SH-SY5Y (cell line): ENCODE measurements around the gene KRT38.

Experiments
- GATA2 ChIP-seq: IDR thresholded peaks from 2 replicates; pipeline ENCODE4 v1.6.1; 2011; ENCODE audit warnings: mild to moderate bottlenecking, low read depth, low read length
- GATA3 ChIP-seq: IDR thresholded peaks from 2 replicates; pipeline ENCODE4 v1.6.1; 2011; ENCODE audit warnings: low read depth, mild to moderate bottlenecking, low read length, moderate library complexity

KRT38 gene

GRCh38 chr17:41421116-41421515 lies 19.7 kb downstream of the KRT38 start:
- TF ChIP-seq GATA3 (no peak), GATA2 (no peak)

GRCh38 chr17:41420134-41420533 lies 20.6 kb downstream of the KRT38 start:
- TF ChIP-seq GATA2 (no peak), GATA3 (no peak)

GRCh38 chr17:41419716-41420115 lies 21.1 kb downstream of the KRT38 start:
- no peak for TF ChIP-seq GATA2
- no peak for TF ChIP-seq GATA3

GRCh38 chr17:41418116-41418860 lies 22.5 kb downstream of the KRT38 start:
- TF ChIP-seq GATA3 = no peak
- TF ChIP-seq GATA2 = no peak

DNA sequence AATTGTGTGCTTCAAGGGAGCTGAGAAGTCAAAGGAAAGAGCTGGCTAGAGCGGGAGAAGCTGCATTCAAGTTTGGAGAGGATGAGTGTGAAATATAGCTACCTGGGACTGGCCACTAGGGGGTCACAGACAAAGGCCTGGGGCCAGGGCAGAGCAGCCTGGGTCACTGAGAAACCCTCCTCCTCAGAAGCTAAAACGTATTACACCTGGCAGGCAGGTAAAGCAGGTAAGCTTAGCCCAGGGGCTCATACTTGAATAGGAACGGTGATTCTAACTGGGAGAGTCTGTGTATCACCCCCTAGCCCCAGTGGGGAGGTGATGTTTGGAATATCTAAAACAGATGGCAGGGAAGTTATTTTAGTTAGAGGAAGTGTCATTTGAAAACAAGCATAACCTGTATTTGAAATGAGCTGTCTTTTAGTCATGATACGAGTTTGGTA lies 23.2 kb downstream of the KRT38 start:
- TF ChIP-seq GATA2 = no peak
- no peak for TF ChIP-seq GATA3

- no peak for TF ChIP-seq GATA3
- no peak for TF ChIP-seq GATA2
These were observed 23.7 kb downstream of the KRT38 start for GRCh38 chr17:41417127-41417526.

GRCh38 chr17:41416479-41416878 lies 24.3 kb downstream of the KRT38 start:
- TF ChIP-seq GATA2 = no peak
- no peak for TF ChIP-seq GATA3

DNA sequence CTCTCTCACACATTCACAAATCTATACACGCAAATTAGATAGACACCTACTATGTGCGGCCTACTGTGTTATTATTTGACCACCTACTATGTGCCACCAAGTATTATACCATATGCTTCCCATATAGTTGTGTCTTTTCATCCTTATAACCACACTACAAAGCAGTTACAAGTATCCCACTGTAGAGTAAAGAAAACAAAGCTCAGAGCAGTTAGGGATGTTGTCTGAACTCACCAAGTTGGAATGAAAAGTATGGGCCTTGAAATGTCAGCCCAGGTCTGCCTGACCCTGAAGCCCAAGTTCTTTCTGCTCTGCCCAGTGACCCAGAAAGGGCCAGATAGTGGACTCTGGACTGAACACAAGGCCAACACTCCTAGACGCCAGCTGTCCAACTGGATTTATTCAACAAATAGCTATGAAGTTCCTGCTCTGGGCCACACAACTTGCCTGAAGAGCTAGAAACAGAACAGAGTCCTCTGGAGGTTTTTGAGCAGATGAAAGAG lies 24.9 kb downstream of the KRT38 start:
- TF ChIP-seq GATA2 (no peak), GATA3 (no peak)

DNA sequence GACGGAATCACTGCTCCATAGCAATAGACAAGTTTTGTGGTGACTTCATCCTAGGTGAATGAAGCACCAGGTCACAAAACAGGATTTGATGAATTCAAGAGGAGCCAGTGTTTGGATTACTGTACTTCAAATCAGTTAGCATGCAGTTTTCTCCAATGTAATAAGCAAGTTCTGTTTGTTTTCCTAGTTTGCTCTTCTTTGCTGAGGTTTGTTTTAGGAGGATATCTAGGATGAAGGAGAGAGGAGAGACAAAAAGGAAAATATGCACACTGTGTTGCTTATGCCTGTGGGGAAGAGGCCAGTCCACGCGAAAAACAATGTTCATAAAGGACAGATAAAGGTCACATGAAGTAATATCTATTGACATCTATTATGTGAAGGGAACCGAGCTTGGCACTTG lies 25.4 kb downstream of the KRT38 start:
- no peak for TF ChIP-seq GATA3

- TF ChIP-seq GATA2 (no peak), GATA3 (no peak)
These were observed 26.8 kb downstream of the KRT38 start for GRCh38 chr17:41413982-41414381.

- TF ChIP-seq GATA2 (no peak), GATA3 (no peak)
These were observed 27.3 kb downstream of the KRT38 start for GRCh38 chr17:41413353-41413957.

GRCh38 chr17:41411072-41411840 lies 29.5 kb downstream of the KRT38 start:
- no peak for TF ChIP-seq GATA3
- no peak for TF ChIP-seq GATA2

GRCh38 chr17:41407226-41407625 lies 33.6 kb downstream of the KRT38 start:
- TF ChIP-seq GATA2 (no peak), GATA3 (no peak)

GRCh38 chr17:41406205-41406604 lies 34.6 kb downstream of the KRT38 start:
- TF ChIP-seq GATA2 (no peak), GATA3 (no peak)
